HCT116 (cell line): ENCODE measurements around the gene ELF1. TPM values are rescaled to one million over a fixed set of nuclear protein-coding genes. Genes with fewer than 3 reads are reported as not detected.

ENCODE experiments used
- ATAC-seq: fragments of 200-7000 bp; cut with Tn5 transposase; 2 replicates; pipeline ENCODE4 v1.9.1; 2020; ENCODE audit warnings: mild to moderate bottlenecking, moderate library complexity
- BruUV-seq: library from RNA; stranded (reverse); fragments of 400-500 nt; replicated peaks from 2 replicates; lab custom pipeline; 2021; lab: Mats Ljungman, UMichigan
- CTCF ChIA-PET: fragments of 300-600 bp; sonication (Branson Sonifier 250); formaldehyde crosslinking; loops from one replicate; lab custom pipeline; 2021; ENCODE audit warnings: antibody characterized with exemption; lab: Charles Lee
- POLR2A ChIA-PET: fragments of 300-600, 350-600 bp; sonication (Branson Sonifier 250); formaldehyde crosslinking; loops from one replicate; lab custom pipeline; 2021; ENCODE audit warnings: antibody characterized with exemption; lab: Charles Lee
- RAD21 ChIA-PET, 2 experiments: fragments of 300-600 bp; sonication (Branson Sonifier 250); formaldehyde crosslinking; loops; one replicate each; lab custom pipeline; 2023; ENCODE audit warnings: low total read pairs in 2 of 2; ENCODE audit not compliant: uncharacterized antibody in 2 of 2, unreplicated experiment in 2 of 2, low non-redundant PET in 1 of 2; lab: Charles Lee
- DNase-seq: peaks from one replicate; pipeline ENCODE4 v3.0.0-alpha.2; 2010; ENCODE audit warnings: low read depth, low spot score
- H2AFZ ChIP-seq: fragments of 200-600 bp; shearing (Covaris generic), sonication (generic); 2 replicates; pipeline ENCODE4 v1.6.1; 2017; ENCODE audit warnings: low read depth, mixed run types, mixed read lengths, antibody characterized with exemption, low read length; ENCODE audit not compliant: poor library complexity, severe bottlenecking
- H3K27ac ChIP-seq: 2 replicates; pipeline ENCODE4 v1.5.1; 2012; ENCODE audit warnings: low read depth, low read length
- H3K27me3 ChIP-seq: fragments of 200-600 bp; sonication (generic); 2 replicates; pipeline ENCODE4 v1.6.1; 2016; ENCODE audit warnings: mixed run types, low read length, mixed read lengths; ENCODE audit not compliant: insufficient read depth
- H3K36me3 ChIP-seq, 2 experiments: fragments of 200-500 bp in 1 of 2; fragments of 200-600 bp in 1 of 2; sonication (Bioruptor generic) in 1 of 2; sonication (generic) in 1 of 2; 2 replicates each; pipeline versions ENCODE4 v1.5.1 to v1.6.1; 2014 to 2016; ENCODE audit warnings: low read length in 2 of 2, inconsistent platforms in 1 of 2, mixed read lengths in 1 of 2, mixed run types in 1 of 2; ENCODE audit not compliant: insufficient read depth in 2 of 2, control insufficient read depth in 1 of 2
- H3K4me1 ChIP-seq, 2 experiments: fragments of 200-600 bp in 1 of 2; sonication (generic) in 1 of 2; 2 replicates each; pipeline versions ENCODE4 v1.5.1 to v1.6.1; 2012 to 2017; ENCODE audit warnings: low read length in 2 of 2, inconsistent platforms in 1 of 2, mild to moderate bottlenecking in 1 of 2, mixed read lengths in 1 of 2, mixed run types in 1 of 2, moderate library complexity in 1 of 2; ENCODE audit not compliant: insufficient read depth in 2 of 2, control insufficient read depth in 1 of 2
- H3K4me2 ChIP-seq: fragments of 200-600 bp; sonication (generic); 2 replicates; pipeline ENCODE4 v1.6.1; 2017; ENCODE audit warnings: mixed run types, low read length, mixed read lengths
- H3K4me3 ChIP-seq, 2 experiments: fragments of 200-600 bp in 1 of 2; sonication (generic) in 1 of 2; replicated peaks in 1 of 2; 2 replicates each; pipeline ENCODE4 v1.5.1; 2011 to 2016; ENCODE audit warnings: low read length in 2 of 2, control low read depth in 1 of 2, low read depth in 1 of 2, mild to moderate bottlenecking in 1 of 2, mixed read lengths in 1 of 2, mixed run types in 1 of 2
- H3K79me2 ChIP-seq: fragments of 200-600 bp; sonication (generic); 2 replicates; pipeline ENCODE4 v1.6.1; 2017; ENCODE audit warnings: mild to moderate bottlenecking, mixed run types, low read length, moderate library complexity, mixed read lengths; ENCODE audit not compliant: insufficient read depth
- H3K9ac ChIP-seq: fragments of 200-600 bp; sonication (generic); 2 replicates; pipeline ENCODE4 v1.6.1; 2016; ENCODE audit warnings: low read length, mixed read lengths
- H3K9me2 ChIP-seq: fragments of 200-600 bp; sonication (generic), shearing (Covaris generic); 2 replicates; pipeline ENCODE4 v1.6.1; 2017; ENCODE audit warnings: mixed run types, mild to moderate bottlenecking, moderate library complexity; ENCODE audit not compliant: insufficient read depth
- H3K9me3 ChIP-seq, 2 experiments: fragments of 200-500 bp in 1 of 2; fragments of 200-600 bp in 1 of 2; sonication (Bioruptor generic) in 1 of 2; sonication (generic) in 1 of 2; 2 replicates each; pipeline ENCODE4 v1.6.1; 2014 to 2017; ENCODE audit warnings: low read length in 2 of 2, mixed read lengths in 2 of 2, inconsistent platforms in 1 of 2, low read depth in 1 of 2, mild to moderate bottlenecking in 1 of 2, mixed run types in 1 of 2, moderate library complexity in 1 of 2; ENCODE audit not compliant: control insufficient read depth in 1 of 2, insufficient read depth in 1 of 2
- H4K20me1 ChIP-seq: fragments of 200-600 bp; sonication (generic), shearing (Covaris generic); 2 replicates; pipeline ENCODE4 v1.6.1; 2017; ENCODE audit warnings: mixed run types, mild to moderate bottlenecking, moderate library complexity; ENCODE audit not compliant: insufficient read depth
- EGR1 ChIP-seq: IDR thresholded peaks from 2 replicates; pipeline ENCODE4 v1.6.1; 2012; ENCODE audit warnings: low read depth
- FOSL1 ChIP-seq: IDR thresholded peaks from 2 replicates; pipeline ENCODE4 v1.6.1; 2012; ENCODE audit warnings: low read depth
- MAX ChIP-seq: IDR thresholded peaks from 2 replicates; pipeline ENCODE4 v1.6.1; 2012
- REST ChIP-seq: IDR thresholded peaks from 2 replicates; pipeline ENCODE4 v1.6.1; 2012; ENCODE audit warnings: low read depth
- SP1 ChIP-seq: IDR thresholded peaks from 2 replicates; pipeline ENCODE4 v1.6.1; 2012; ENCODE audit warnings: low read depth
- SRF ChIP-seq: IDR thresholded peaks from 2 replicates; pipeline ENCODE4 v1.6.1; 2012; ENCODE audit warnings: low read depth
- ZNF274 ChIP-seq: fragments of 200-500 bp; sonication (Bioruptor generic); IDR thresholded peaks from 2 replicates; pipeline ENCODE4 v1.6.1; 2014; ENCODE audit warnings: mild to moderate bottlenecking, low read depth, low read length, inconsistent platforms
- intact Hi-C: fragments of 100-400 bp; cut with micrococcal nuclease; formaldehyde crosslinking; loops from 2 replicates; pipeline ENCODE4 v1.10.0; 2022
- total RNA-seq: library from RNA; stranded (reverse); gene quantifications from one replicate; pipeline ENCODE4 v1.2.1, GENCODE V29; 2021; ENCODE audit not compliant: unreplicated experiment

ELF1 gene
- total RNA-seq, 1 experiment from 2014 or later: 30.0 TPM

- Histone ChIP-seq H3K9ac (no peak overlapping the region), H3K4me2 (no peak overlapping the region)
These were observed 35.1 kb downstream of the ELF1 start for GRCh38 chr13:40983725-40984667.

More at GRCh38 chr13:40983725-40984667, 35.1 kb downstream of the ELF1 start:
- Histone ChIP-seq H3K9me3 (no peaks in the 10 kb centered on the region), H3K9me2 (no peaks in the 10 kb centered on the region), H4K20me1 (no peaks in the 10 kb centered on the region), H3K27ac (no peak overlapping the region), H3K36me3 (0 out of 4 replicates have a peak, but pooled peaks cover 0 to 4% of the 10 kb centered on the region in 2 experiments), H3K4me3 (no peak overlapping the region), H3K4me1 (no peaks in the 10 kb centered on the region), H2AFZ (no peak overlapping the region), H3K79me2 (peaks cover 71% of the 10 kb centered on the region), H3K27me3 (no peaks in the 10 kb centered on the region)
- no TSS peak for BruUV-seq
- ChIA-PET CTCF (no interaction called here), RAD21 (no interaction called here), POLR2A (no interaction called here)
- TF ChIP-seq SRF: no peak
- TF ChIP-seq SP1: no peak
- no peak for TF ChIP-seq MAX
- no peak for TF ChIP-seq EGR1
- TF ChIP-seq FOSL1: no peak
- no peak for TF ChIP-seq ZNF274
- TF ChIP-seq REST: no peak
- no peak for ATAC-seq
- no peak for DNase-seq
- intact Hi-C loops: no loop called here
